GM21737 (cell line): ENCODE results near the gene FOLR2.
"Not testable (repeated sequence)": the region's sequence is repeated elsewhere in the genome, so short reads cannot be mapped to it uniquely, and the experiment has no call there.

Source experiments
- ATAC-seq: cut with Tn5 transposase; IDR thresholded peaks from one replicate; pipeline ENCODE4 v1.9.1; 2021; ENCODE audit warnings: mild to moderate bottlenecking, moderate library complexity; ENCODE audit not compliant: unreplicated experiment

FOLR2 gene

GRCh38 chr11:72216638-72217037, at the start of gene FOLR2:
Gene FOLR2 (plus strand): TSS chr11:72216794. CDS start chr11:72218585, 1,791 bp downstream.
- ATAC-seq, result no peak

- not testable (repeated sequence) for ATAC-seq
Measured at GRCh38 chr11:72169046-72169555, 47.5 kb upstream of the FOLR2 start.

- ATAC-seq, result not testable (repeated sequence)
Measured at GRCh38 chr11:72169754-72170153, 46.8 kb upstream of the FOLR2 start.

- not testable (repeated sequence) for ATAC-seq
Measured at GRCh38 chr11:72172043-72172442, 44.6 kb upstream of the FOLR2 start.

GRCh38 chr11:72173291-72173690, 43.3 kb upstream of the FOLR2 start:
- no peak for ATAC-seq

- no peak for ATAC-seq
Measured at GRCh38 chr11:72174302-72175070, 42.1 kb upstream of the FOLR2 start.

GRCh38 chr11:72177656-72178055, 38.9 kb upstream of the FOLR2 start:
- ATAC-seq, result no peak

GRCh38 chr11:72179049-72179803, 37.4 kb upstream of the FOLR2 start:
- ATAC-seq, result no peak

GRCh38 chr11:72179804-72180396, 36.7 kb upstream of the FOLR2 start:
- ATAC-seq, result no peak

- ATAC-seq, result not testable (repeated sequence)
Measured at GRCh38 chr11:72180892-72181552, 35.6 kb upstream of the FOLR2 start.

GRCh38 chr11:72181553-72181958, 35.0 kb upstream of the FOLR2 start:
- ATAC-seq, result not testable (repeated sequence)

GRCh38 chr11:72188267-72188666, 28.3 kb upstream of the FOLR2 start:
- no peak for ATAC-seq

- no peak for ATAC-seq
Measured at GRCh38 chr11:72189455-72190250, 26.9 kb upstream of the FOLR2 start.

GRCh38 chr11:72190631-72191071, 25.9 kb upstream of the FOLR2 start:
- no peak for ATAC-seq

GRCh38 chr11:72191961-72192381, 24.6 kb upstream of the FOLR2 start, which contains the start of gene FOLR1:
Gene FOLR1 (plus strand): TSS chr11:72192140. CDS start chr11:72192174, 34 bp downstream.
- ATAC-seq, result no peak

GRCh38 chr11:72195518-72196270, 20.9 kb upstream of the FOLR2 start:
- no peak for ATAC-seq

- not testable (repeated sequence) for ATAC-seq
Measured at GRCh38 chr11:72201445-72201844, 15.1 kb upstream of the FOLR2 start.

- ATAC-seq, result no peak
Measured at GRCh38 chr11:72202571-72202970, 14.0 kb upstream of the FOLR2 start.

- no peak for ATAC-seq
Measured at GRCh38 chr11:72203163-72203562, 13.4 kb upstream of the FOLR2 start.
